ENCODE data around the gene DEAF1.
A peak's percentile ranks its signal among the peaks of the same experiment; 100 is the strongest.

GRCh38 chr11:707817-708420, 12.9 kb upstream of the DEAF1 start:
- TF ChIP-seq, protein P1, sequence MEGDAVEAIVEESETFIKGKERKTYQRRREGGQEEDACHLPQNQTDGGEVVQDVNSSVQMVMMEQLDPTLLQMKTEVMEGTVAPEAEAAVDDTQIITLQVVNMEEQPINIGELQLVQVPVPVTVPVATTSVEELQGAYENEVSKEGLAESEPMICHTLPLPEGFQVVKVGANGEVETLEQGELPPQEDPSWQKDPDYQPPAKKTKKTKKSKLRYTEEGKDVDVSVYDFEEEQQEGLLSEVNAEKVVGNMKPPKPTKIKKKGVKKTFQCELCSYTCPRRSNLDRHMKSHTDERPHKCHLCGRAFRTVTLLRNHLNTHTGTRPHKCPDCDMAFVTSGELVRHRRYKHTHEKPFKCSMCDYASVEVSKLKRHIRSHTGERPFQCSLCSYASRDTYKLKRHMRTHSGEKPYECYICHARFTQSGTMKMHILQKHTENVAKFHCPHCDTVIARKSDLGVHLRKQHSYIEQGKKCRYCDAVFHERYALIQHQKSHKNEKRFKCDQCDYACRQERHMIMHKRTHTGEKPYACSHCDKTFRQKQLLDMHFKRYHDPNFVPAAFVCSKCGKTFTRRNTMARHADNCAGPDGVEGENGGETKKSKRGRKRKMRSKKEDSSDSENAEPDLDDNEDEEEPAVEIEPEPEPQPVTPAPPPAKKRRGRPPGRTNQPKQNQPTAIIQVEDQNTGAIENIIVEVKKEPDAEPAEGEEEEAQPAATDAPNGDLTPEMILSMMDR (IDR thresholded peaks at IDR 0.05) = no peak
- TF ChIP-seq POLR2A (IDR thresholded peaks at IDR 0.05) = peak in 1 of 2 donors; percentile 56
